GM19035 (cell line): ENCODE measurements around the gene TOM1L2.
"Not testable (repeated sequence)": the region's sequence is repeated elsewhere in the genome, so short reads cannot be mapped to it uniquely, and the experiment has no call there.

Source experiments
- ATAC-seq: cut with Tn5 transposase; IDR thresholded peaks from one replicate; pipeline ENCODE4 v1.9.1; 2021; ENCODE audit not compliant: unreplicated experiment

The TOM1L2 gene

DNA sequence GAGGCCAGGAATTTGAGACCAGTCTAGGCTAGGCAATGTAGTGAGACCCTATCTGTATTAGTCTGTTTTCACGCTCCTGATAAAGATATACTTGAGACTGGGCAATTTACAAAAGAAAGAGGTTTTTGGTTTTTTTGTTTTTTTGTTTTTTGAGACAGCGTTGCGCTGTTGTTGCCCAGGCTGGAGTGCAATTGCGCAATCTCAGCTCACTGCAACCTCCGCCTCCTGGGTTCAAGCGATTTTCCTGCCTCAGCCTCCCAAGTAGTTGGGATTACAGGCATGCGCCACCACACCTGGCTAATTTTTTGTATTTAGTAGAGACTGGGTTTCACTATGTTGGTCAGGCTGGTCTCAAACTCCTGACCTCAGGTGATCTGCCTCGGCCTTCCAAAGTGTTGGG lies 23.7 kb upstream of the TOM1L2 start:
- ATAC-seq: not testable (repeated sequence)

DNA sequence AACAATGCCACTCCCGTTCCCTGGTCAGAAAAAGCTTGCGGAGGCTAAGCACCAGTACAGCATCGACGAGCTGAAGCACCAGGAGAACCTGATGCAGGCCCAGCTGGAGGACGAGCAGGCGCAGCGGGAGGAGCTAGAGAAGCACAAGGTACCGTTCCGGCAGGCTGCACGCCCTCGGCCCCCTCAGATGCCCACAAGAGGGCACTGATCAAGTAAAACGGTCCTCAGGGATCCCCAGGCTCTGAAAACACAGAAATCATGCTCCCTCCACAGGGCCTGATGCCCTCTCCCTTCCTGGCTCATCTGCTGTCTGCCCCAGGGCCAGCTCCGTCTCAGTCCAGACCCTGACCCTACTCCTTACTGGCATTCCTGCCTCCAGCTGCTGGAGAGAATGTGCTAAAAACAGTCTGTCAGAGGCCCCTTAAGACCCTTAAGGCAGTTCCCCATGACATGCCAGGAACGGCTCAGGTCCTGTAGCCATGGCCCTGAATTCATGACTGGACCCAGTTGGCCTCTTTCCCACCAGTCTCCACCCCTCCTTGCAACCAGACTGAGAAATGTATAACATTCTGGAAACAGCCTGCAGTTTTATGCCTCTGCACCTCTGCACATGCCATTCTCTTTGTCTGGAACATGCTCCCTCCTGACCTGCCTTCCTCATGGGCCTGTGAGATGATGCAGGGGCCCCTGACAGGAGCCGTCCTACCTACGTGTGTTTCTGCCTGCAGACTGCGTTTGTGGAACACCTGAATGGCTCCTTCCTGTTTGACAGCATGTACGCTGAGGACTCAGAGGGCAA lies 22.3 kb upstream of the TOM1L2 start:
- no peak for ATAC-seq

DNA sequence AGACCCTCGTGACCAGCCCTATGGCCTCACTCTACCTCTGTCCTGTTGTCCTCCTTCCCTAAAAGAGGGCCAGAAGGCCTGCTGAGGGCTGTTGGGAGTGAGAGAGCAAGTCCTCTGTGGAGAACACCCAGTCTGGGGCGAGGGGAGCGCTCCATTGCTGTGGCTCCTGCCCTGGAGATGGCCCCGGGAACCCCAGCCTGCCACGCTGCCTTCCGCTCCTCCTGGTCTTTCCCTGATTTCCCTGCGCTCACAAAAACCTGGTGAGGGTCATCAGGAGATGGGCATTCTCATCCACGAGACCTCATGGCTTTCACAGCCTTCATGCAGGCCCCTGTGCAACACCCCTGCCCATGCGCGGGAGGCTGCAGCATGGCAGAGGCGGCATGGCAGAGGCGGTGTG lies 21.7 kb upstream of the TOM1L2 start:
- ATAC-seq: no peak

DNA sequence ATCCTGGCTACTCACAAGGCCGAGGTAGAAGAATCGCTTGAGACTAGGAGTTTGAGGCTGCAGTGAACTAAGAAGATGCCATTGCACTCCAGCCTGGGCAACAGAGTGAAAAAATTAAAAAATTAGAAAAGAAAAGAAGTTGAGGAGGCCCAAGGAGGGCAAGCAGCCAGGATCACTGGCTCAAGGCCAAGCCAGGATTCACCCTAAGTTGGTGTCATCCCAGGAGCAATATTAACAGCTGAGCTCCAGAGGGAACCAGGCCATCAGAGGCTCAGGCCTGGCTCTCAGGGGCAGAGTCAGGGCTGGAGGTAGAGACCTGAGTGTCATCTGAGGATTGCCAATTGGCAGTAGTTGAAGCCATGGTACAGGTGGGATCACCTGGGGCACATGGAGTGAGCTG lies 21.2 kb upstream of the TOM1L2 start:
- no peak for ATAC-seq

DNA sequence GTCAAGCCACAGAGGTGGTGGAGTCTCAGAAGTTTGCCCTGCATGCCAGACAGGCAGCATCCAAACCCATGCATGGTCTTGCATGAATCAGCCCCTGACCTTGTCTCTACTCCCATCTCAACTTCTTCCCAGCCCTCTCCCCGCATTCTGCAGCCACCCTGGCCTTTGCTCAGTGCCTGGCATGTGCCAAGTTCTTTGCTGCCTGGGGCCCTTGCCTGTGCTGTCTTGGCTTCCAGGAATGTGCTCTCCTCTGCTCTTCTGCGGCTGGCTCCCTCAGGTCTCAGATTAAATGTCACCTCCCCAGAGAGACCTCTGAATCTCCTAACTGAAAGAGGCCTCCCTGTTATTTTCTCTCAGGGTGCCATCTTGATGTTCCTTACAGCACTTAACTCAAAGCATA lies 18.1 kb upstream of the TOM1L2 start:
- no peak for ATAC-seq

DNA sequence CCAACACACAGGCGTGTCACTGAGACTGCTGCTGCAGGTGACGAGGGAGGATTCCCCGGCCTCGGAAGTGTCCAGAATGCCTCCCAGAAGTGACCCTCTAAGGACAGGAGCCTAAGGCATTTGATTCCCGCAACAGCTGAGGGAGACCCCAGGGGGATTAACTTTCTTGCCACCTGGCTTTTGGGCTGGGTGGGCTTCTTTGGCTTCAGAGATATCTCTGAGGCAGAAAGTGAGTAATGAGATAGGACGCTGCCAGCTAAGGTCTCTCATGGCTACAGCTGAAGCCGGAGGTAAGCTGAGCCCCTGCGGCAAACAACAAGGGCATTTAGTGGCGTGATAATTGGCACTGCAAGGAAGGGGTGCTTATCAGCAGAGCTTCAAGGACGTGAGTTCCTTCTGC lies 17.4 kb upstream of the TOM1L2 start:
- no peak for ATAC-seq

DNA sequence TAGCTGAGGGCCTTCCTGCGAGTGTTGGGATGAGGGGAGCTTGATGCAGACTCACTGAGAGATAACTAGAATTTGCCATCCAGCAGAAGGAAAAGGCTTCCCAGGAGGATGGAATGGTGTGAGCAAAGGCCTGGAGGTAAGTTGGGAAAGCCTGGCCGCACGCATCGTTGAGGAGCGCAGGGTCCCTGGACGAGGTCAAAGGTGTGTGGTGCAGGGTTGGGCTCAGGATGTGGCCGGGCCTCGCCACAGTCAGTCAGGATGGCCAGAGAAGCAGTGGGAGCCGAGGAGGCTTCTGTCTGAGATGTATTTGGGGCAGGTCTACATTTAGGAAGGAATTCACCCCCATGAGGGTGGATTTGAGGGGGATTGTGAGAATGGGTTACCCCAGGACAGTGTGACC lies 16.9 kb upstream of the TOM1L2 start:
- ATAC-seq: no peak

DNA sequence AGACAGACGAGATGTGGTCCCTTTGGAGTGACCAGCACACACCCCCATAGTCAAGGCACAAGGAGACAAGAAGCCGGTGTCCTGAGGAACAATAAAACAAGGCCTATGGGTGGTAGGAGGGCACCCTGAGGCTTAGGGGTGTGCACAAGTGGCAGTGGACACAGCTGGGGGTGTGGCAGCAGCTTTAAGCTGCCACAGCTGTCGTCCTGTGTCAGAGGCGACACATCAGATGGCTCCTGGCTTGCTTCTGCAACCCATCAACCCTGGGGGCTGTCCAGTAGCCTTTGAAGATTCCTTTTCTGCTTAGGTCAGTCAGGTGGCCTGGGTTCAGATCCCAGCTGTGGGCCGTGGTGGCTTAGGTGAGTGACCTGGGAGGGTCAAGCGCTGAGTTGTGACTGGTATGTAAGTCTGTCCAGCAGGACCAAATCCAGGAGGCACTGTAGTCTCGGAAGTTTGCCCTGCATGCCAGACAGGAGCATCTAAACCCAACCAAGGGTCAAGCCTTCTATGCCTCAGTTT lies 16.3 kb upstream of the TOM1L2 start:
- ATAC-seq: no peak

DNA sequence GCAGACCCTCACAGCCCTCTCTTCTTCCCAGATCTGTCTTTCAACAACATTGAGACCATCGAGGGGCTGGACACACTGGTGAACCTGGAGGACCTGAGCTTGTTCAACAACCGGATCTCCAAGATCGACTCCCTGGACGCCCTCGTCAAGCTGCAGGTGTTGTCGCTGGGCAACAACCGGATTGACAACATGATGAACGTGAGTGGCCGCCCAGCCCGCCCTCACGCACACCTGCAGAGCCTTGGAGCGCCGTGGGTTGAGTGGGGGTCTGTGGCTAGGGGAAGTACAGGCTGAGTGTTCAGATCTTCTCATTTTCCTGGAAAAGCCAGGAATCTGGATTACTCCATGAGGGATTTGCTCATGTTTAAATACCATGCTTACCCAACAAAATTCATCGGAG lies 15.7 kb upstream of the TOM1L2 start:
- ATAC-seq: no peak

DNA sequence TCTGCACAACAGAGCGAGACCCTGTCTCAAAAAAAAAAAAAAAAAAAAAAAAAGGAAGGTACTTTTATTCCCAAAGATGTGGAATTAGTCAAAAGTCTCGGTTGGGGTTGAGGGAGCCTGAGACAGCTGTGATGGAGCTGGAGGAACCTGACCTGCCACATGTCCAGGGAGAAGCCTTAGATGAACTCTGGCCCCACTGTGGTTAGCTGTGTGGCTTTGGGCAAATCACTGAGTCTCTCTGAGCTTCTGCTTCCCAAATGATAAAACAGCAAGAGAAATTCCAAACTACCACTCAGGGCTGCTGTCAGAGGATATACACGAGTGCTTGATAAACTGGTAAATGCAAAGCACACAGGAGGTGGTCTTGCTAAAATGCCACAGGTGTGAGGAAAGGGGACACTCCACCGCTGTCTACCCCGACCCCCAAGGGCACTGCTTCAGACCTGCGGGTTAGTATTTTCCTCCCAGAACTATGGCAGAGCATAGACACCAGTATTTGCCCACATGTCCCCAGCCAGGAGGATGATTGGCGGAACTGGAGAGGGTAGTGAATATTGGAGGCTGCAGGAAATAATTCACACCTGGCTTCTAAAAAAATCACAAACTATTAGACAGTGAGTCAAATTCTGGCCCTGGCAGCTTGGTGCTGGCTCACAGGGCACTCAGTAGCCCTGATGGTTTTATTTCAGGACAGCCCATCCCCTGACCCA lies 15.1 kb upstream of the TOM1L2 start:
- ATAC-seq: no peak

DNA sequence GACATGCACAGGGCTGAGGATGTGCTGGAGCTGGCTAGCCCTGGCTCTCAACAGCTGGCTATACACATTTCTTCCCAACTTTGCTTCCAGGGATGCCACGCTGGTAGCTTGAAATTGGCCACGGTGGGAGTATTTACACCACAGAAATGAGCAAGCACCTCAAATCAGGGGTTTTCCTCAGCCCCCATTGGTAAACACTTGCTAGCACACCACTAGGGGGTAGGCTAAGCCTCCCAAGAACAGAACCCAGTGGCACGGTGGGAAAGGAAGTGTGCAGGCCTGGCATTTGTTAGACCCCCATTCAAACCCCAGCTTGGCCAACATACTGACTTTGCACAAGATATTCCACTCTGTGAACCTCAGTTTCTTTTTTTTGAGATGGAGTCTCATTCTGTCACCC lies 13.4 kb upstream of the TOM1L2 start:
- ATAC-seq: no peak

DNA sequence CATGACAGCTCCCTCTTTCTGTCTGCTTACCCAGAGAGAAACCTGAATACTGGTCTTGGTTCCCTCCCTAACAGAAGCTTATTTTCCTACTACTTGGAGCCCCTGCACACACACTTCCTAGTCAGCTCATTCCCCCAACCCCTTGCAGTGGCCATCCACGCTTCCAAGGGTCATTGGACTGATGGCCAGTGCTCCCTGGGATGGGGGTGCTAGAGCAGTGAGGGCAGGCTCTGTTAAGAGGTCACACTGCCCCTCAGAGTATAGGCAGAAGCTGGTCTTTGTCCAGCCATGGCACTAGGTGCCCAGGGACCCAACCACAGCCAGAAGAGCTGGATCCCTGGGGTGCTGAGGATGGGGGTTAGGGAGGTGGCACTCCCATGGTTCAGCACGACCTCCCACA lies 13.0 kb upstream of the TOM1L2 start:
- no peak for ATAC-seq

DNA sequence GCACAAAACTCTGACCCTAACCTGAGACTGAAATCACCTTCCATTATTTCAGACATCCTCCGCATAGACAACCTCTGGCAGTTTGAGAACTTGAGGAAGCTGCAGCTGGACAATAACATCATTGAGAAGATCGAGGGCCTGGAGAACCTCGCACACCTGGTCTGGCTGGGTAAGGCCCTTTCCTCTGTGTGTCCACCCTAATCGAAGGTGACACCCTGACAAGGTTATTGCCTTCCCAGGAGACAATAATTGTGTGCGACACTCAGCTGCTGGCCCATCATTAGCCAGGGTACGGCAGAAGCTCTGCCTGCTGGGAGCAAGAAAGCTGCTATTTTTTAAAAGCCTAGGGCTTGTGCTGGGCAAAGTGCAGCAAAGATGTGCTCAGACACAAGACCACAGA lies 11.6 kb upstream of the TOM1L2 start:
- no peak for ATAC-seq

DNA sequence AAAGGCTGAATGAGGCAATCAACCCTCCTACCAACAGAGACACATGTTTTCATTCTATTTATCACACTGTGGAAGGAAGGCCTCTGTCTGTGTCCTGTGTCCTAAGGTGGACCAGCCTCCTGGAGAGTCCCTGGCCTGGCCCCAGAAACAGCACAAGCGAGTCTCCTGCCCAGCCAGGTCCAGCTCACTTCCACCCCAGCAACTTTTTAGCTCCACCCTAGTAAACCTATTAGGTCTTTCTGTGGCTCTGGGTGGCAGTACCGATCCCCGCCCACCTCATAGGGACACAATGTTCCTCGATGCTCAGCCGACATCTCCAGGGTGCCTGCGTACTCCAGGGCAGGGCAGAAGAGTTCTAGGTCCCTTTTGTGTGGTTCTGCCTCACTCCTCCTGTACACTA lies 11.2 kb upstream of the TOM1L2 start:
- ATAC-seq: no peak

DNA sequence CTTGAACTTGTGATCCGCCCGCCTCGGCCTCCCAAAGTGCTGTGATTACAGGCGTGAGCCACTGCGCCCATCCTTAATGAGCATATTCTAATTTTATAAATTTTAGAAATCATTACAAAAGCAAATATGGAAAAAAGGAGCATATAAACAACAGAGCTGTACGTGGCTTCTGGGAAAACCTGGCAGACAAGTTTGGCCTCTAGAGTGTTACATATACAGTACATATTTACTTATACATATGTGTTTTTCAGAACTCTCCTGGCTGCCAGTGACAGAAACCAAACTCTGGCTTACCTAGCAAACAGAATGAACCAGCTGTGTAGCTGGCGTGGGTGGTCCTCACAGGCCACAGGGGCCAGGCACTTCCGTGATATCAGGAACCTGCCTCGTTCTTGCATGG lies 10.6 kb upstream of the TOM1L2 start:
- no peak for ATAC-seq

DNA sequence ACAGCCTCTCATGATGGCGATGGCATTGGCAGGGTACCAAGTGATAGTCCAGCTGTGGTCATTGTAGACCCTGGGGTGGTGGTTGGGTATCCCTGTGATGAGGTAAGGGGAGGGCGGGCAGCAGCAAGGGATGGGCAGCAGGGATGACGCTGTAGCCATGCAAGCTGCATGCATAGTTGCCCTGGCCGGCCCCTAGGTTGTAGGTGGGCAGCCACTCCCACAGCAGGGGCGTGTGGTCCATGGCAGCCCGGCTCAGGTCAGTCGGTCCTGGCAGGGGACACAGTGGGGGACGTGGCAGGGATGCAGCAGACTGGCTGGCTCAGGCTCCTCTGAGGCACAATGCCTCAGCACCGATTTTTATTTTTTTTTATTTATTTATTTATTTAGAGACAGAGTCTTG lies 9.1 kb upstream of the TOM1L2 start:
- ATAC-seq: no peak

DNA sequence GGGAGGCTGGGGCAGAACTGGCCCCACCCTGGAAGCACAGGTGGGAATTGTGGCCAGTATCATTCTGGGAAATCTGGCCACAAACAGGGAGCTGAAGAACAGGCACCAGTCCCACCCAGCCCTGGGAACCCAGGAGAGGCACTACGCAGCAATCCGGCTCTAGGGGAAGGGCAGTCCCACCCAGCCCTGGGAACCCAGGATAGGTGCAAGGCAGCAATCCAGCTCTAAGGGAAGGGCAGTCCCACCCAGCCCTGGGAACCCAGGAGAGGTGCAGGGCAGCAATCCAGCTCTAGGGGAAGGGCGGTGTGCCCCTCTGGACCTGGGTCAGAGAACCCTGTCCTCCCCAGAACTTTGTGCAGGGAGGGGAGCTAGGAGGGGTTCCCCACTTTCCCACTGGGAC lies 7.6 kb upstream of the TOM1L2 start:
- ATAC-seq: no peak

DNA sequence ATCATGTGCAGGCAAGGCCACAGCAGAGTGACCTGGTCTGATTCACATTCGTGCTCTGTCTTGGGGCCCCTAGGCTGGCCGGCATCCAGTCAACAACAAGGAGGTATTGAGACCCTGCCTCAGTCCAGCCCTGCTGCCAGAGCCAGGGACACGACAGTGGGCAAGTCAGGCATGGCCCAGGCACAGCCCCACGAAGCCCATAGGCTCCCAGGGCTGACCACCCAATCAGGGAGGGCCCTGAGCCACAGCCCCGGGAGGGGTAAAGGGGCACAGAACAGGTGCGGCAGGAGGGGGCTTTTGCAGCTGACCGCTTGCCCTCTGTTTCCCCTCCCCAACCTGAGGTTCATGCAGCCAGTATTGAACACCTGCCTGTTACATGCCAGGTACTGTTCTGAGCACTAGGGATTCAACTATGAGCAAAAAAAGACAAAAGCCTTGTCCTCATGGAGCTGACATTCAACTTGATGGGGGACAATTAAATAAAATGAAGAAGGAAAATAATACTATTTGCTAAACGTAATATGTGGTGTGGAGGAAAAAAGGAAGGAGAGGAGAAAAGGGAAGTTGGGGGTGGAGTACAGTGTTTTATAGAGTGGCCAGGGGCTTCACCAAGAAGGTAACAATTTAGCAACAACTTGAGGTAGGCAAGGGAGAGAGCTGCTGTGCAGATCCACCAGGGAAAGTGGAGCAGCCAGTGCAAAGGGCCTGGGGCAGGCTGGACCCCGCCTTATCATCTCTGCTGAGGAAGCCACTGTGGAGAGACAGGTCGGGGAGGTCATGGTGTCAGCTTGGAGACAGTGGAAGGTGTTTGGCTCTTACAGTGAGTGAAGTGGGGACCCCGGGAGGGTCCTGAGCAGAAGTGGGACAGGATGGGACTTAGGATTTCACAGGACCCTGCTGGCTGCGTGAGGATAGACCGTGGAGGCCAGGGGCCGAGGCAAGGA lies 6.6 kb upstream of the TOM1L2 start:
- ATAC-seq: no peak

DNA sequence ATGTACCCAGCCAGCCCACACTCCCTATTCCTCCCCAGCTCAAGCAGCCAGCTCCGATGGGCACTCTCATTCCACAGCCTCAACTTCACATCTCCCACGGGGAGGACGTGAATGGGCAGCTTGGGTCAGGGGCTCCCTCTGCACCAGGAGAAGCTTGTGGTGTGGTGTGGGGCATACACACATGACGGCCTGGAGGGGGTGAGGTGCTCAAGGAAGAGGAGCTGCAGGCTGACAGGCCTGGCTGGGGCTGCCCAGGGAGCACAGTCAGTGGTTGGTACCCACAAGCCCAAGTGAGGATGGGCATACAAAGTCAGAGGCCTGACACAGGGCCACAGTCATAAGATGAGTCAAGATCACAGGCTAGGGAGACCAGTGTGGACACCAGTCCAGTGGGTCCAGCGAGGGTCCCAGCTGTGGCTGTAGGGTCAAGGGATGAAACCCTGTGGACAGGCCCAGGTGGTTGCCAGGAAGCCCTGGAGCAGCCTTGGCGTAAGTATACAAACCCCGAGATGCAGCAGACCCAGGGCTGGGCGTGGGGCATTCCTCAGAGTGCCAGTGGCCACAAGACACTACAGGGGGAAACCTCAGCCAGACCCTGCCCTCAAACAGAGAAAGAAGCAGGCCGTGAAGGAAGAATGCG lies 4.9 kb upstream of the TOM1L2 start:
- no peak for ATAC-seq

DNA sequence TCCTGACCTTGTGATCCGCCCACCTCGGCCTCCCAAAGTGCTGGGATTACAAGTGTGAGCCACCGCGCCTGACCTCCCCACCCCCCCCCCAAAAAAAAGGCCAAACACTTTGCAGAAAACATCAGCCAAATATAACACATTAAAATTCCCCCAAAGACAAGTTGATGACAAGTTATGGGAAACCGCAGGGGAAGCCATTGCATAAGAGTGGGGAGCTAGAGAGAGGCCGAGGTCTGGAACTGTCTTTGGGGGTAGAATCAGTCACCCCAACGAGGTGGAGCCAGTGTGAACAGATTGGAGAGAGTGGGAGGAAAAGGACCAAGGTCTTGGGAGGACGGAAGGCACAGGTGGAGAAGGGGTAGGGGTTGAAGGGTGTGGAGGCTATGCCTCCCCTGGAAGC lies 3.2 kb upstream of the TOM1L2 start:
- no peak for ATAC-seq

DNA sequence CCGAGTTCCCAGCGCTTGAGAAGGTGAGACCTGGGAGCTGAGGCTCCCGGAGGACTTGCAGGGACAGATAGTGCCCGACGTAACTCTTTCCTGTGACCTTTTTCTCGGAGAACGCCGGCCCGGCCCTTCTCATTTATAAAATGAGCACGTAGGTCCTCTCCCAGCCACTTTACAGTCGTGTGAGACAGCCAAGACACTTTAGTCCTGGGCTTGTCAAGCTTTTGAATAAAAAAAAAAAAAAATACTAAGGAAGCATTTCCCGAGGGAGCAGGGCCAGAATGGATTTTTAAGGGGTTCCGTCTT lies 703 bp upstream of the TOM1L2 start:
- ATAC-seq: no peak
